ENCODE results near the gene MYO15A.

Gene MYO15A

GRCh38 chr17:18228176-18228682, 119.7 kb downstream of the MYO15A start:
- ChIA-PET CTCF (no interaction called here), POLR2A (no interaction called here)
- no peak overlapping the region for H3K27ac ChIP-seq (ENCODE audit: extremely low read depth, low read depth, low read length)

DNA sequence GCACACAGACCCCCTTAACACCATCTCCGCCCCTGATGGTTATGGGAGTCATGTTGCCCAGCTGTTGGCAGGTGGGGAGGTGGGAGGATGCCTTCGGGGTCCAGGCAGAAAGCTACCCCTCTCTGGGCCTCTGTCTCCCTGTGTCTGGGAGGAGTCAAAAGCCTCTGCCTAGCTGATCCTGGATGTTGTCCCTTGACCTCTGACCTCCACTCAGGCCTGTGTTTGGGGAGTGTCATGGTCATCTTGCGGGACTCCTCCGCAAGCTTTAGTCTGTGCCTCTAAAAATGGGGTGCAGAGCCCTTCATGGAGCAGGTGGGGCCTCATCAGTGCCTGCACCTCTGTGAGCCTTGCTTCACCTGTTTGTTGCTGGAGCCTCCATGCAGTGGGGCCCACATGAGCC, 120.7 kb downstream of the MYO15A start:
- ChIA-PET POLR2A (no interaction called here), CTCF (no interaction called here)
- 0 out of 2 replicates have a peak, but pooled peaks have one; percentile 53 for TF ChIP-seq BCL11B (tag by site-specific recombination; IDR thresholded peaks at IDR 0.05; ENCODE audit: low read depth)
- TF ChIP-seq GLI4 (tag by site-specific recombination; IDR thresholded peaks at IDR 0.05), result no peak
- TF ChIP-seq, protein P1, sequence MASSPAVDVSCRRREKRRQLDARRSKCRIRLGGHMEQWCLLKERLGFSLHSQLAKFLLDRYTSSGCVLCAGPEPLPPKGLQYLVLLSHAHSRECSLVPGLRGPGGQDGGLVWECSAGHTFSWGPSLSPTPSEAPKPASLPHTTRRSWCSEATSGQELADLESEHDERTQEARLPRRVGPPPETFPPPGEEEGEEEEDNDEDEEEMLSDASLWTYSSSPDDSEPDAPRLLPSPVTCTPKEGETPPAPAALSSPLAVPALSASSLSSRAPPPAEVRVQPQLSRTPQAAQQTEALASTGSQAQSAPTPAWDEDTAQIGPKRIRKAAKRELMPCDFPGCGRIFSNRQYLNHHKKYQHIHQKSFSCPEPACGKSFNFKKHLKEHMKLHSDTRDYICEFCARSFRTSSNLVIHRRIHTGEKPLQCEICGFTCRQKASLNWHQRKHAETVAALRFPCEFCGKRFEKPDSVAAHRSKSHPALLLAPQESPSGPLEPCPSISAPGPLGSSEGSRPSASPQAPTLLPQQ (tag by site-specific recombination; IDR thresholded peaks at IDR 0.05), result 0 out of 2 replicates have a peak, but pooled peaks have one; percentile 37

More at GRCh38 chr17:18228176-18228682, 119.7 kb downstream of the MYO15A start:
- Histone ChIP-seq H3K36me3 (ENCODE audit: control insufficient read depth in 2 of 2, insufficient read depth in 1 of 2, low read length in 2 of 2) (peaks cover 0 to 22% of the 10 kb centered on the region in 2 experiments; a peak in 2 of 3 replicates), H3K4me1 (ENCODE audit: control insufficient read depth, insufficient read depth, low read length) (peaks cover 4% of the 10 kb centered on the region; the same call in 1 of the 2 replicates), H3K9me3 (ENCODE audit: control insufficient read depth, insufficient read depth, low read depth, low read length) (no peaks in the 10 kb centered on the region), H3K4me3 (ENCODE audit: low read depth, low read length) (no peak overlapping the region)
- TF ChIP-seq, protein P2, sequence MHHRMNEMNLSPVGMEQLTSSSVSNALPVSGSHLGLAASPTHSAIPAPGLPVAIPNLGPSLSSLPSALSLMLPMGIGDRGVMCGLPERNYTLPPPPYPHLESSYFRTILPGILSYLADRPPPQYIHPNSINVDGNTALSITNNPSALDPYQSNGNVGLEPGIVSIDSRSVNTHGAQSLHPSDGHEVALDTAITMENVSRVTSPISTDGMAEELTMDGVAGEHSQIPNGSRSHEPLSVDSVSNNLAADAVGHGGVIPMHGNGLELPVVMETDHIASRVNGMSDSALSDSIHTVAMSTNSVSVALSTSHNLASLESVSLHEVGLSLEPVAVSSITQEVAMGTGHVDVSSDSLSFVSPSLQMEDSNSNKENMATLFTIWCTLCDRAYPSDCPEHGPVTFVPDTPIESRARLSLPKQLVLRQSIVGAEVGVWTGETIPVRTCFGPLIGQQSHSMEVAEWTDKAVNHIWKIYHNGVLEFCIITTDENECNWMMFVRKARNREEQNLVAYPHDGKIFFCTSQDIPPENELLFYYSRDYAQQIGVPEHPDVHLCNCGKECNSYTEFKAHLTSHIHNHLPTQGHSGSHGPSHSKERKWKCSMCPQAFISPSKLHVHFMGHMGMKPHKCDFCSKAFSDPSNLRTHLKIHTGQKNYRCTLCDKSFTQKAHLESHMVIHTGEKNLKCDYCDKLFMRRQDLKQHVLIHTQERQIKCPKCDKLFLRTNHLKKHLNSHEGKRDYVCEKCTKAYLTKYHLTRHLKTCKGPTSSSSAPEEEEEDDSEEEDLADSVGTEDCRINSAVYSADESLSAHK (tag by site-specific recombination; IDR thresholded peaks at IDR 0.05), result no peak
- TF ChIP-seq ZNF785 (tag by site-specific recombination; IDR thresholded peaks at IDR 0.05) (no peak), KLF8 (tag by site-specific recombination; IDR thresholded peaks at IDR 0.05) (no peak), ZNF623 (tag by site-specific recombination; IDR thresholded peaks at IDR 0.05) (peak; percentile 99), KLF1 (tag by site-specific recombination; IDR thresholded peaks at IDR 0.05) (0 out of 2 replicates have a peak, but pooled peaks have one; percentile 10), ZBTB20 (tag by site-specific recombination; IDR thresholded peaks at IDR 0.05) (no peak), BCL11A (tag by site-specific recombination; IDR thresholded peaks at IDR 0.05; ENCODE audit: low read depth) (no peak)
- TF ChIP-seq, protein P3, sequence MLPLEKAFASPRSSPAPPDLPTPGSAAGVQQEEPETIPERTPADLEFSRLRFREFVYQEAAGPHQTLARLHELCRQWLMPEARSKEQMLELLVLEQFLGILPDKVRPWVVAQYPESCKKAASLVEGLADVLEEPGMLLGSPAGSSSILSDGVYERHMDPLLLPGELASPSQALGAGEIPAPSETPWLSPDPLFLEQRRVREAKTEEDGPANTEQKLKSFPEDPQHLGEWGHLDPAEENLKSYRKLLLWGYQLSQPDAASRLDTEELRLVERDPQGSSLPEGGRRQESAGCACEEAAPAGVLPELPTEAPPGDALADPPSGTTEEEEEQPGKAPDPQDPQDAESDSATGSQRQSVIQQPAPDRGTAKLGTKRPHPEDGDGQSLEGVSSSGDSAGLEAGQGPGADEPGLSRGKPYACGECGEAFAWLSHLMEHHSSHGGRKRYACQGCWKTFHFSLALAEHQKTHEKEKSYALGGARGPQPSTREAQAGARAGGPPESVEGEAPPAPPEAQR (tag by site-specific recombination; IDR thresholded peaks at IDR 0.05), result no peak

More for the DNA sequence above, 120.7 kb downstream of the MYO15A start:
- no peak overlapping the region for H3K27ac ChIP-seq (ENCODE audit: extremely low read depth, low read depth, low read length)
- no peaks in the 10 kb centered on the region for H3K9me3 ChIP-seq (ENCODE audit: control insufficient read depth, insufficient read depth, low read depth, low read length)
- H3K36me3 ChIP-seq (ENCODE audit: control insufficient read depth in 2 of 2, insufficient read depth in 1 of 2, low read length in 2 of 2), result peaks cover 0 to 33% of the 10 kb centered on the region in 2 experiments; a peak in 2 of 3 replicates
- H3K4me3 ChIP-seq (ENCODE audit: low read depth, low read length), result no peak overlapping the region
- peaks cover 4% of the 10 kb centered on the region; the same call in 1 of the 2 replicates for H3K4me1 ChIP-seq (ENCODE audit: control insufficient read depth, insufficient read depth, low read length)

Measured in HEK293 (cell line).